Measurements from ENCODE around the gene SUGCT. TPM values are rescaled to one million over a fixed set of nuclear protein-coding genes. Genes with fewer than 3 reads are reported as not detected.

The SUGCT gene
- total and polyA plus RNA-seq, 4 donors = 37.9 to 152 (median 53.2) TPM

DNA sequence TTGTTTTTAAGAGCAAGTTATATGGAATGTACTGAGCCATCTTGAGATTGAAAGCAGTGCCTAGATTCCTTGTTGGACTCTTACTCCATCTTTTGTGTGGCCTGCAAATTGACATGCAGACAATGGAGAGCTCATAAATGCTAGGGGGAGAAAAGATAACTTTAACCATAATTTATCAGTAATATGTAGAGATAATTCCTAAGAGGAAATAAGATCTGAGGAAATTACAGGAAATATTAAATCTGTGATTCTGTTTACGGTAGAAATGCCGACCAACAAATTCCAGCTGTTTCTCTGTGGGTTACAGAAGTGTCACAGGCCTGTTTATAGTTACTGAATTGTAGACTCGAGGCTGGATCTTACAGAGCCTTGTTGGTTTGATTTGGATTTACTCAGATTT, 348.0 kb downstream of the SUGCT start:
- intact Hi-C loops (cut with DNase I) = no loop called here
- Histone ChIP-seq H3K4me3 (ENCODE audit: low read length in 2 of 2) (no peak overlapping the region), H3K27ac (ENCODE audit: low read depth in 1 of 2, low read length in 2 of 2) (no peak overlapping the region), H3K27me3 (ENCODE audit: control insufficient read depth in 1 of 2, insufficient read depth in 2 of 2, low read length in 1 of 2) (no peaks in the 10 kb centered on the region), H3K36me3 (ENCODE audit: control insufficient read depth in 1 of 2, insufficient read depth in 2 of 2, low read length in 1 of 2) (no peaks in the 10 kb centered on the region), H3K9me3 (ENCODE audit: control insufficient read depth, low read length) (no peaks in the 10 kb centered on the region), H3K4me1 (ENCODE audit: control insufficient read depth in 1 of 2, insufficient read depth in 2 of 2, low read length in 2 of 2) (no peaks in the 10 kb centered on the region)
- 81 to 85% methylated on average over 3 of the region's 3 CpGs for WGBS, 2 donors
- ATAC-seq (ENCODE audit: low FRiP score) (no peak), DNase-seq (no peak)

- no peak for ATAC-seq (ENCODE audit: low FRiP score)
- Histone ChIP-seq H3K27me3 (ENCODE audit: control insufficient read depth in 1 of 2, insufficient read depth in 2 of 2, low read length in 1 of 2) (no peaks in the 10 kb centered on the region), H3K27ac (ENCODE audit: low read depth in 1 of 2, low read length in 2 of 2) (no peak overlapping the region), H3K4me3 (ENCODE audit: low read length in 2 of 2) (no peak overlapping the region), H3K9me3 (ENCODE audit: control insufficient read depth, low read length) (no peaks in the 10 kb centered on the region), H3K4me1 (ENCODE audit: control insufficient read depth in 1 of 2, insufficient read depth in 2 of 2, low read length in 2 of 2) (no peaks in the 10 kb centered on the region), H3K36me3 (ENCODE audit: control insufficient read depth in 1 of 2, insufficient read depth in 2 of 2, low read length in 1 of 2) (no peaks in the 10 kb centered on the region)
- no peak for DNase-seq
- WGBS, 2 donors = 58 to 62% methylated on average over 1 of the region's 1 CpG
- intact Hi-C loops (cut with DNase I) = no loop called here
These were observed 348.8 kb downstream of the SUGCT start for GRCh38 chr7:40483630-40484029.

GRCh38 chr7:40489844-40490602, 355.2 kb downstream of the SUGCT start:
- no peak overlapping the region for H3K27ac ChIP-seq (ENCODE audit: low read depth in 1 of 2, low read length in 2 of 2)
- DNase-seq (no peak), ATAC-seq (ENCODE audit: low FRiP score) (no peak)
- no peaks in the 10 kb centered on the region for H3K4me1 ChIP-seq (ENCODE audit: control insufficient read depth in 1 of 2, insufficient read depth in 2 of 2, low read length in 2 of 2)
- 81 to 85% methylated on average over 2 of the region's 2 CpGs for WGBS, 2 donors
- intact Hi-C loops (cut with DNase I) = no loop called here
- H3K36me3 ChIP-seq (ENCODE audit: control insufficient read depth in 1 of 2, insufficient read depth in 2 of 2, low read length in 1 of 2) = no peaks in the 10 kb centered on the region
- H3K9me3 ChIP-seq (ENCODE audit: control insufficient read depth, low read length) = no peaks in the 10 kb centered on the region
- no peaks in the 10 kb centered on the region for H3K27me3 ChIP-seq (ENCODE audit: control insufficient read depth in 1 of 2, insufficient read depth in 2 of 2, low read length in 1 of 2)
- H3K4me3 ChIP-seq (ENCODE audit: low read length in 2 of 2) = no peak overlapping the region

DNA sequence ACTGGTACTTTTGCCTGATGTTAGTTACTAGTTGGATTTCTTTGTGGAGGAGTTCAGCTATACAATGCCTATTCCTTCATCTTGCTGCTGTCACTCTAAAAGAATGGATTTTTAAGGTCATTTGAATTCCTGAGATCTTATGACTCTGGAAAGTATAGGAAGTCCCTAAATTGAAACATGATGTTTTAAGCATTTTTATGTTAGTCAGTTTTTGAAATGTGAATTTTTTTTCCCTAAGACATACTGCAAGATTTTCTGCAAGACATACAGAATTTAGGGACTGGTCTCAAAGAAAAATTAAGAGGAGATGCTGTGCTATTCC, 355.8 kb downstream of the SUGCT start:
- ATAC-seq (ENCODE audit: low FRiP score) (no peak), DNase-seq (no peak)
- Histone ChIP-seq H3K4me1 (ENCODE audit: control insufficient read depth in 1 of 2, insufficient read depth in 2 of 2, low read length in 2 of 2) (no peaks in the 10 kb centered on the region), H3K27ac (ENCODE audit: low read depth in 1 of 2, low read length in 2 of 2) (no peak overlapping the region), H3K36me3 (ENCODE audit: control insufficient read depth in 1 of 2, insufficient read depth in 2 of 2, low read length in 1 of 2) (no peaks in the 10 kb centered on the region), H3K27me3 (ENCODE audit: control insufficient read depth in 1 of 2, insufficient read depth in 2 of 2, low read length in 1 of 2) (no peaks in the 10 kb centered on the region), H3K9me3 (ENCODE audit: control insufficient read depth, low read length) (no peaks in the 10 kb centered on the region), H3K4me3 (ENCODE audit: low read length in 2 of 2) (no peak overlapping the region)
- intact Hi-C loops (cut with DNase I) = no loop called here

DNA sequence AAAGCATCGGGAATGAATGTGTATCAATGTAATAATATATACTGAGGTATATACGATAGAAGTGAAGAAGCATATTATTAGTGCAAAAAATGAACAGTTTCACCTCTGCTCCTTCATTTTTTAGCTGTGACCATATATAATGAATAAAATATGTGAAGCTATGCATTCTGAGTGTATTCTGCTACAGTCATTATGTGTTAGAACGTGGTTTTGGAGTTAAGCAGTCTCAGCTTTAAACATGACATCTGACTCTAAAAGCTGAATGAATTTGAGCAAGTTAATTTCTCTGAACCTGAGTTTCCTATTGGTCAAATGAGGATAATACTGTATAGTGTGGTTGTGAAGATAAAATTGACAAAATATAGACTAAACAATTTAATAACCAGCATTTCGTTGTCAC, 358.1 kb downstream of the SUGCT start:
- H3K36me3 ChIP-seq (ENCODE audit: control insufficient read depth in 1 of 2, insufficient read depth in 2 of 2, low read length in 1 of 2) = no peaks in the 10 kb centered on the region
- ATAC-seq (ENCODE audit: low FRiP score) = no peak
- intact Hi-C loops (cut with DNase I) = no loop called here

DNA sequence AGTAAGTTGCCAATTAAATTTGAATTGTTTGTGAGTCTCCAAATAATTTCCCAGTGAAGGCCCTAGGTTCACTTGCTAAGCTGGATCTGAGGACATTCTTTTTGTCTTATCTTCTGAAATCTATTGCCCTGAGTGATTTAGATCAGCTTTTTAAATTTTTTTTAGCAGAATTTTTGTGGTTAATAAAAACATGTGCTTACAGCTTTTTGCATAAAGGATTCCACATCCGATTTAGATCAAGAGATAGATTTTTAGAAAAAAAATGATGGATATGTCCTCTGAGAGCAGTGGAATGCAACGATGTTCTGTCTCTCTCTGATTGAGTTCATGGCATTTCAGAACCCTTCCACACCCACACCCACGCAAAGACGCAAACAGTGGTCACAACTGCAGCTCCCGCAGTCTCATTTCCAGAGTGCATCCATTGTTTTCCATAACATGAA, 358.8 kb downstream of the SUGCT start:
- Histone ChIP-seq H3K9me3 (ENCODE audit: control insufficient read depth, low read length) (no peaks in the 10 kb centered on the region), H3K36me3 (ENCODE audit: control insufficient read depth in 1 of 2, insufficient read depth in 2 of 2, low read length in 1 of 2) (no peaks in the 10 kb centered on the region), H3K4me3 (ENCODE audit: low read length in 2 of 2) (no peak overlapping the region), H3K4me1 (ENCODE audit: control insufficient read depth in 1 of 2, insufficient read depth in 2 of 2, low read length in 2 of 2) (no peaks in the 10 kb centered on the region), H3K27ac (ENCODE audit: low read depth in 1 of 2, low read length in 2 of 2) (no peak overlapping the region), H3K27me3 (ENCODE audit: control insufficient read depth in 1 of 2, insufficient read depth in 2 of 2, low read length in 1 of 2) (no peaks in the 10 kb centered on the region)
- no peak for ATAC-seq (ENCODE audit: low FRiP score)
- no peak for DNase-seq
- intact Hi-C loops (cut with DNase I) = no loop called here
- 77 to 86% methylated on average over 5 of the region's 5 CpGs for WGBS, 2 donors

More for the DNA sequence above, 358.1 kb downstream of the SUGCT start:
- no peaks in the 10 kb centered on the region for H3K27me3 ChIP-seq (ENCODE audit: control insufficient read depth in 1 of 2, insufficient read depth in 2 of 2, low read length in 1 of 2)
- no peak overlapping the region for H3K4me3 ChIP-seq (ENCODE audit: low read length in 2 of 2)
- 91% methylated on average over 4 of the region's 4 CpGs for WGBS, 2 donors
- H3K4me1 ChIP-seq (ENCODE audit: control insufficient read depth in 1 of 2, insufficient read depth in 2 of 2, low read length in 2 of 2) = no peaks in the 10 kb centered on the region
- no peak overlapping the region for H3K27ac ChIP-seq (ENCODE audit: low read depth in 1 of 2, low read length in 2 of 2)
- H3K9me3 ChIP-seq (ENCODE audit: control insufficient read depth, low read length) = no peaks in the 10 kb centered on the region
- no peak for DNase-seq

- H3K4me3 ChIP-seq (ENCODE audit: low read length in 2 of 2) = no peak overlapping the region
- no peaks in the 10 kb centered on the region for H3K9me3 ChIP-seq (ENCODE audit: control insufficient read depth, low read length)
- no peaks in the 10 kb centered on the region for H3K4me1 ChIP-seq (ENCODE audit: control insufficient read depth in 1 of 2, insufficient read depth in 2 of 2, low read length in 2 of 2)
- DNase-seq = peak in 1 of 2 donors; percentile 47
- H3K27ac ChIP-seq (ENCODE audit: low read depth in 1 of 2, low read length in 2 of 2) = no peak overlapping the region
- WGBS, 2 donors = 71 to 77% methylated on average over 11 of the region's 11 CpGs
- no peaks in the 10 kb centered on the region for H3K36me3 ChIP-seq (ENCODE audit: control insufficient read depth in 1 of 2, insufficient read depth in 2 of 2, low read length in 1 of 2)
- no peaks in the 10 kb centered on the region for H3K27me3 ChIP-seq (ENCODE audit: control insufficient read depth in 1 of 2, insufficient read depth in 2 of 2, low read length in 1 of 2)
- no peak for ATAC-seq (ENCODE audit: low FRiP score)
- intact Hi-C loops (cut with DNase I) = no loop called here
These were observed 364.2 kb downstream of the SUGCT start for GRCh38 chr7:40498924-40499510.

- no peaks in the 10 kb centered on the region for H3K4me1 ChIP-seq (ENCODE audit: control insufficient read depth in 1 of 2, insufficient read depth in 2 of 2, low read length in 2 of 2)
- no peaks in the 10 kb centered on the region for H3K27me3 ChIP-seq (ENCODE audit: control insufficient read depth in 1 of 2, insufficient read depth in 2 of 2, low read length in 1 of 2)
- no peaks in the 10 kb centered on the region for H3K36me3 ChIP-seq (ENCODE audit: control insufficient read depth in 1 of 2, insufficient read depth in 2 of 2, low read length in 1 of 2)
- no peak overlapping the region for H3K27ac ChIP-seq (ENCODE audit: low read depth in 1 of 2, low read length in 2 of 2)
- ATAC-seq (ENCODE audit: low FRiP score) (no peak), DNase-seq (no peak)
- WGBS, 2 donors = 42 to 44% methylated on average over 1 of the region's 1 CpG
- no peak overlapping the region for H3K4me3 ChIP-seq (ENCODE audit: low read length in 2 of 2)
- no peaks in the 10 kb centered on the region for H3K9me3 ChIP-seq (ENCODE audit: control insufficient read depth, low read length)
- intact Hi-C loops (cut with DNase I) = no loop called here
These were observed 364.9 kb downstream of the SUGCT start for GRCh38 chr7:40499718-40500117.

- ATAC-seq (ENCODE audit: low FRiP score) (no peak), DNase-seq (no peak)
- Histone ChIP-seq H3K4me1 (ENCODE audit: control insufficient read depth in 1 of 2, insufficient read depth in 2 of 2, low read length in 2 of 2) (no peaks in the 10 kb centered on the region), H3K27me3 (ENCODE audit: control insufficient read depth in 1 of 2, insufficient read depth in 2 of 2, low read length in 1 of 2) (no peaks in the 10 kb centered on the region), H3K27ac (ENCODE audit: low read depth in 1 of 2, low read length in 2 of 2) (no peak overlapping the region), H3K36me3 (ENCODE audit: control insufficient read depth in 1 of 2, insufficient read depth in 2 of 2, low read length in 1 of 2) (no peaks in the 10 kb centered on the region), H3K9me3 (ENCODE audit: control insufficient read depth, low read length) (no peaks in the 10 kb centered on the region), H3K4me3 (ENCODE audit: low read length in 2 of 2) (no peak overlapping the region)
- 92 to 100% methylated on average over 1 of the region's 1 CpG for WGBS, 2 donors
- intact Hi-C loops (cut with DNase I) = no loop called here
These were observed 365.4 kb downstream of the SUGCT start for GRCh38 chr7:40500219-40500618.
